Karpas-422 (cell line): Measurements from ENCODE around the gene NGF. TPM values are rescaled to one million over a fixed set of nuclear protein-coding genes. Genes with fewer than 3 reads are reported as not detected.

Experiments
- total RNA-seq: library from RNA; depleted of rRNA; stranded (reverse); fragments of >200 nt; shearing (Covaris generic); gene quantifications from 2 replicates; pipeline ENCODE4 v1.2.3, GENCODE V29; 2014; ENCODE audit warnings: low replicate concordance; rRNA removed

Gene NGF
- total RNA-seq, 1 experiment from 2014 or later: not detected

Other genes starting within 250 kb of the NGF start
- not detected in 2 replicates for gene TSPAN2, start 248.7 kb downstream of the NGF start, total RNA-seq